GM18519 (cell line): ENCODE data around the gene POTEM.
"Not testable (repeated sequence)": the region's sequence is repeated elsewhere in the genome, so short reads cannot be mapped to it uniquely, and the experiment has no call there.

Experiments used
- ATAC-seq: cut with Tn5 transposase; IDR thresholded peaks from one replicate; pipeline ENCODE4 v1.9.1; 2021; ENCODE audit warnings: mild to moderate bottlenecking, moderate library complexity; ENCODE audit not compliant: unreplicated experiment, low FRiP score

POTEM gene

DNA sequence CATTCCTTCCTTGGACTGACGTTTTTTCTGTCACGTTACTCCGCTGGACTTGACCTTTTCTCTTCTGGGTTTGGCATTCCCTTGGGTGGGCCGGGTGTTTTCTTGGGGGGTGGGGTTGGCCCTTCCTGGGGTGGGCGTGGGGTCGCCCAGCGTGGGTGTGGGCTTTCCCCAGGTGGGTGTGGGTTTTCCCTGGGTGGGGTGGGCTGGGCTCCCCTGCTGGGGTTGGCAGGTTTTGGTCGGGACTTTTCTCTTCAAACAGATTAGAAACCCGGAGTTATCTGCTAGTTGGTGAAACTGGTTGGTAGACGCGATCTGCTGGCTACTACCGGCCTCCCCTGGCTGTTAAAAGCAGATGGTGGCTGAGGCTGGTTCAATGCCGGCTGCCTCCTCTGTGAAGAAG lies at the start of gene POTEM:
Gene POTEM (plus strand): TSS at position 301 of the 400 bp plus-strand sequence. CDS start 52 bp downstream, at position 353.
- ATAC-seq: not testable (repeated sequence)

GRCh38 chr14:18918345-18918744 lies 48.9 kb upstream of the POTEM start:
- not testable (repeated sequence) for ATAC-seq

DNA sequence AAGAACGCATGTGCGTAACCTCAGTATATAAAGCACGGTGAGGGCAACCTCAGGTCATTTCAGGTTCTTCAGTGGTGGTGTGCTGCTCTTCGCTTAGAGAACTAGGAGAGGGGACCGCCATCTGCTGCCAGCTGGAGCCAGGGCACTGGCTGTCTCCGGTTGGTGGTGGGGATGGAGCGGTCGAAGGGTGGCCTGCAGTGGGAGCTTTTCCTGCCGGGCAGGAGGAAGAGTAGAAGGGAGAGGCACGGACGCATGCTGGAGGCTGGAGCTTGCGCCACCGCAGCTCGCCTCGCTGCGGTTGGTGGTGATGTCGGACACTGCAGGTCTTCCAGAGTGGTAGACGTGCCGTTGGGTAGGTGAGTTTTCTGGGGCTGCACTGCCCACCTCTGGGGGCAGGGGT lies 47.2 kb upstream of the POTEM start:
- not testable (repeated sequence) for ATAC-seq

- ATAC-seq: not testable (repeated sequence)
These were observed 46.1 kb upstream of the POTEM start for GRCh38 chr14:18921055-18921701.

- not testable (repeated sequence) for ATAC-seq
These were observed 30.4 kb upstream of the POTEM start for GRCh38 chr14:18936848-18937247.

GRCh38 chr14:18938733-18939132 lies 28.5 kb upstream of the POTEM start:
- ATAC-seq: not testable (repeated sequence)

GRCh38 chr14:18949939-18950338 lies 17.3 kb upstream of the POTEM start:
- ATAC-seq: not testable (repeated sequence)

GRCh38 chr14:18953085-18953484 lies 14.1 kb upstream of the POTEM start:
- ATAC-seq: not testable (repeated sequence)

GRCh38 chr14:18955816-18956215 lies 11.4 kb upstream of the POTEM start:
- ATAC-seq: not testable (repeated sequence)

DNA sequence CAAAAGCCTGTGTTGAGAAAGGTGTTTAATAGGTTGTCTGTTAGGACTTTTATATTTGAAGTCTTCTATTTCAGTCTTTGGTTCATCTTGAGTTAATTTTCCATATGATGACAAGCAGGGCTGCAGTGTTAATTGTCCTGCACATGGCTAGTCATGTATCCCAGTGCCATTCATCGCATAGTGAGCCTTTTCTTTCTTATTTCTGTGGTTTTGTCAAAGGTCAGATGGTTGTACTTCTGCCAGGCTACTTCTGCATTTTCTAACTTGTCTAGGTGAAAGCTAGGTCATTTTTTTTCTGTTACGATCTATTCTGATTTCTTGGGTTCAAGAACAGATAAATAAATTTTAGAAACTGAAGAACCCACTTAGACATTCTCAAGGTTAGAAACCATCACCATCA lies 5.7 kb upstream of the POTEM start:
- not testable (repeated sequence) for ATAC-seq

GRCh38 chr14:18962143-18962542 lies 5.1 kb upstream of the POTEM start:
- peak; percentile 73 for ATAC-seq

GRCh38 chr14:18963276-18963675 lies 4.0 kb upstream of the POTEM start:
- not testable (repeated sequence) for ATAC-seq

- not testable (repeated sequence) for ATAC-seq
These were observed 2.4 kb upstream of the POTEM start for GRCh38 chr14:18964878-18965277.

- not testable (repeated sequence) for ATAC-seq
These were observed 35.3 kb downstream of the POTEM start for GRCh38 chr14:19002566-19002965.

GRCh38 chr14:19006490-19006889 lies 39.3 kb downstream of the POTEM start:
- not testable (repeated sequence) for ATAC-seq

- ATAC-seq: not testable (repeated sequence)
These were observed 40.4 kb downstream of the POTEM start for GRCh38 chr14:19007678-19008077.

DNA sequence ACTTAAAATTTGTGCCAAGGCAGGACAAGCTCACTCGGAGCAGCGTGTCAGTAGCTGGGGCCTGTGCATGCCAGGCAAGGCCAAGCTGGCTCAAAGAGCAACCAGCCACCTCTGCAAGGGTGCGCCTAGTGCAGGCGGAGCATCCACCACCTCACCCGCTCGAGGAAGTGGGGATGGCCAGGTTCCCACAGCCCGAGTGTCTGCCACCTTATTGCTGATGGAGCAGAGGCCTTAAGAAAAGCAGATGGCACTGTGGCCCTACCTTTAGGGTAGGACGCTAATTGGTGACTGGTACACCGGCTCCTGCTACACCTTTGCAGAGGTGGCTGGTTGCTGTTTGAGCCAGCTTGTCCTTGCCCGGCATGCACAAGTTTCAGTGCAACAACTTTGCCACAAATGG lies 43.8 kb downstream of the POTEM start:
- not testable (repeated sequence) for ATAC-seq

DNA sequence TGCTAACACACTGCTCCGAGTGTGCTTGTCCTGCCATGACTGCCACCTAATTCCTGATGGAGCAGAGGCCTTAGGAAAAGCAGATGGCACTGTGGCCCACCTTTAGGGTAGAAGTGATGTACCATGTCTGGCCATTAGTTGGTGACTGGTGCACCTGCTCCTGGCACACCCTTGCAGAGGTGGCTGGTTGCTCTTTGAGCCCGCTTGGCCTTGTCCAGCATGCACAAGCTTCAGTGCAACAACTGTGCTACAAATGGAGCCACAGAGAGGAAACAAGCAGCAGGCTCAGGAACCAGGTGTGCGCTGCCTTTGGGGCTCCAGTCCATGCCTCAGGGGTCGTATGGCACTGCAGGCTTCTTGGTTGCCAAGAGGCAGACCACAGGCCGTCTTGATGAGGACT lies 44.5 kb downstream of the POTEM start:
- ATAC-seq: not testable (repeated sequence)

DNA sequence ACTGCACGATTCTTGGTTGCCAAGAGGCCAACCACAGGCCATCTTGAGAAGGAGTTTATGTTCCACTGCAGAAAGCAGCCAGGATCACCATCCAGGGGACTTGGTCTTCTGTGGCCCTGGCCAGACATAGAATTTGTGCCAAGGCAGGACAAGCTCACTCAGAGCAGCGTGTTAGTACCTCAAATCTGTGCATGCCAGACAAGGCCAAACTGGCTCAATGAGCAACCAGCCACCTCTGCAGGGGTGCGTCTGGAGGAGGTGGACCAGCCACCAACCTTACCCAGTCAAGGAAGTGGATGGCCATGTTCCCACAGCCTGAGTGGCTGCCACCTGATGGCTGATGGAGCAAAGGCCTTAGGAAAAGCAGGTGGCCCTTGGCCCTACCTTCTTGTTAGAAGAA lies 48.0 kb downstream of the POTEM start:
- not testable (repeated sequence) for ATAC-seq

GRCh38 chr14:19025080-19025589 lies 57.9 kb downstream of the POTEM start:
- not testable (repeated sequence) for ATAC-seq

DNA sequence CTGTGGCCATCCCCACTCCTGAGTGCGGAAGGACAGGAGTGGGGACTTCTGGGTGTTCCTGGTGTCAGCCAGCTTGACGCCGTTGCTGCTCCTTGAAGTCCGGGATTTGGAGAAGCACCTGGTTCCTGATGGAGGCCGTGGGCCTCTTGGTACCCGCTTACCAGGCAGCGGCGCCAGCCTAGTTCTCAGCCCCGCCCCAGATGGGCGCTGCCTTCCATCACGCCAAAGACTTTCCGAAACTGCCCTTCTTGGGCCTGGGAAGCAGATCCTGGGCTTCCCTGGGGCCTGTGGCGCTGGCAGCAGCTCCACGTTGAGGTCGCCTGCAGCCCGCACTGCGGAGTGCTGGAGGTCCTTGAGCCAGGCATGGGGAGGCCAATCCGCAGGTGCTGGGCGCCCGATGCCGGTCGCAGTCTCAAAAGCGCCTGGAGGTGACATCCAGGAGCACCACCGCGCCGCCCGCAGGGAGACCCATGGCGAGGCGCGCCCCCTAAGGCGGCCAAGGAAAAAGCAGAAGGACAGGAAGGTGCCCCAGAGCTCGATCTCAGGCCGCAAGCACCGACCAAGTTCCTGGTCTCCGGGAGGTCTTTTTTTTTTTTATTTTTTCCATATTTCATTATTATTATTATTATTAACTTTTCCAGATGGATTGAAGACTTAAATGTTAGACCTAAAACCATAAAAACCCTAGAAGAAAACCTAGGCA lies 59.6 kb downstream of the POTEM start:
- not testable (repeated sequence) for ATAC-seq

- ATAC-seq: not testable (repeated sequence)
These were observed 60.7 kb downstream of the POTEM start for GRCh38 chr14:19027895-19028294.
